Left colon (tissue), 2 donors: ENCODE results near the gene ATXN1L. TPM values are rescaled to one million over a fixed set of nuclear protein-coding genes. Genes with fewer than 3 reads are reported as not detected.
"Not testable (repeated sequence)": the region's sequence is repeated elsewhere in the genome, so short reads cannot be mapped to it uniquely, and the experiment has no call there.

Experiments
- ATAC-seq: fragments of 200-7000 bp; cut with Tn5 transposase; one replicate; pipeline ENCODE4 v1.9.1; 2020; ENCODE audit warnings: mild to moderate bottlenecking, moderate library complexity
- DNase-seq, 2 donors: peaks; one replicate each; pipeline ENCODE4 v3.0.0-alpha.2; 2020
- intact Hi-C, 2 donors: fragments of 100-400 bp; cut with DNase I in 1 of 2; cut with micrococcal nuclease in 1 of 2; formaldehyde crosslinking; loops; one replicate each; pipeline versions ENCODE4 v1.11.2 to v1.14.0; 2022; cut with DNase I, micrococcal nuclease
- long read RNA-seq: library from polyadenylated mRNA; unstranded; transcript quantifications from one replicate; pipeline ENCODE4 v2.0.0, GENCODE V29; 2021
- total RNA-seq, 2 donors: library from RNA; stranded (reverse); fragmentation: NEBNext Ultra II Directional; extraction: Animal tissue kit (Norgen Biotek cat#: 25700); gene quantifications; one replicate each; pipeline ENCODE4 v1.2.1, GENCODE V29; 2021
- donor health status: DM: no; HTN: no; CAD: no.
- donor health status: DM: yes; HTN: yes; CAD: no.

ATXN1L gene, protein sequence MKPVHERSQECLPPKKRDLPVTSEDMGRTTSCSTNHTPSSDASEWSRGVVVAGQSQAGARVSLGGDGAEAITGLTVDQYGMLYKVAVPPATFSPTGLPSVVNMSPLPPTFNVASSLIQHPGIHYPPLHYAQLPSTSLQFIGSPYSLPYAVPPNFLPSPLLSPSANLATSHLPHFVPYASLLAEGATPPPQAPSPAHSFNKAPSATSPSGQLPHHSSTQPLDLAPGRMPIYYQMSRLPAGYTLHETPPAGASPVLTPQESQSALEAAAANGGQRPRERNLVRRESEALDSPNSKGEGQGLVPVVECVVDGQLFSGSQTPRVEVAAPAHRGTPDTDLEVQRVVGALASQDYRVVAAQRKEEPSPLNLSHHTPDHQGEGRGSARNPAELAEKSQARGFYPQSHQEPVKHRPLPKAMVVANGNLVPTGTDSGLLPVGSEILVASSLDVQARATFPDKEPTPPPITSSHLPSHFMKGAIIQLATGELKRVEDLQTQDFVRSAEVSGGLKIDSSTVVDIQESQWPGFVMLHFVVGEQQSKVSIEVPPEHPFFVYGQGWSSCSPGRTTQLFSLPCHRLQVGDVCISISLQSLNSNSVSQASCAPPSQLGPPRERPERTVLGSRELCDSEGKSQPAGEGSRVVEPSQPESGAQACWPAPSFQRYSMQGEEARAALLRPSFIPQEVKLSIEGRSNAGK
- 10 to 100 TPM; 17.0 to 23.6 TPM for total RNA-seq
- long read RNA-seq = 0 reads

DNA sequence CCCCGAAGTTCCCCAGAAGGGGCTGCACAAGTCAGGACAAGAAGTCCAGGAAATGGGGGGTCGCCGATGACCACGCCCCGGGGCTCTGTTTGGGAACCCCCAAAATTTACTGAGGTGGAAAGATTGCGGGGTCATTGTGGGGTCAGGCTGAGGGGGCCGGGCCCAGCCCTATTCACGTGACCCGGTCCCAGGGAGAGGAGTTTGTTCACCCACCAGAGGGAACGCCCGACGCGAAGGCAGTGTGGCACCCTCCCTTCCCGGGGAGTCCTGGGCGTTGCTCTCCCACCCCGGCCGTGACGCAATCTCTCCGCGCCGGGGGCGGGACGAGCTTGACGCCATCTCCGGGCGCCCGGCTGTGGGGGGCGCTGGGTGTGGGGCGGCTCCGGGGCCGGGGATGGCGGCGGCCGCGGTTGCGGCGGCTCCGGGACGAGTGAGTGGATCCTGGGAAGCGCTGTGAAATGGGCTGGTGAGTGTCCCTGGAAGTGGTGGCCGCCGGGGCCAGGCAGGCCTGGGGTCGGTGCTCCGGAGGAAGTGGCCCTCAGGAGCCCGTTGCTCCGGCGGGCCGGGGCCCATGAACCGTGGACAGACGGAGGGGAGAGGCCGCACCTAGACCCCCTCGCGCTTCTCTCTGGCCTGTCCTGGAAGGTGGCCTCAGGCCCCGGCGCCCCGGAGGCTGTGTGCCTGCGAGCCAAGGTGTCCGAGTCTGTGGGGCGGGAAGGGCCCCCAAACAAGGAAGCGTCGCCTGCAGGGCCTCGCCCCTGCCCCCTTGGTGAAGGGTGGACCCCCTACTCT, at the start of gene ATXN1L:
ATXN1L (plus strand) TSS at position 338 of the 792 bp plus-strand sequence. CDS start 3,765 bp downstream, outside the sequence.
- intact Hi-C loops = no loop called here
- peak; percentile 96 for ATAC-seq
- peak; percentile 92 to 93 for DNase-seq

DNA sequence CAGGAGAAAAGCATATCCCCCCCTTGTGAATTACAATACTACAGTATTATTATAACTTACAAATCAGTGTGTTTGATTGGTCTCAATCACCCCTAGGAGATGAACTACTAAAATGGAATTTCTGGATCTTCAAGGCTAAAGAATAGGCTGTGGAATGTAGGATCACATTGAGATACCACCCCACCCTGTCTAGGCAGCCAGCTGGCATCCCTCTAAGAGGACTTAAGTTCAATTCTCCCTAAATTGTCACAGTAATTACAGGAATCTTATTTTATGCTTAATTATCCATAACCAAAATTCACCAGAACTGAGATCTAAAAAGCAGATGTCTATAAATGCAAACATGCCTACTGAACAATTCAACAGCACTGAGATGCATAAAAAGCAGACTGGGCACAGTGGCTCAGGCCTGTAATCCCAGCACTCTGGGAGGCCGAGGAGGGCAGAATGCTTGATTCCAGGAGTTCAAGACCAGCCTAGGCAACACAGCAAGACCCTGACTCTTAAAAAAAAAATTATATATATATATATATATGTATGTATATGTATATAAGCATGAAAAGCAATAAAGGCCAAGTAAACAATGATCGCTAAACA, 49.2 kb upstream of the ATXN1L start:
- intact Hi-C loops = no loop called here

DNA sequence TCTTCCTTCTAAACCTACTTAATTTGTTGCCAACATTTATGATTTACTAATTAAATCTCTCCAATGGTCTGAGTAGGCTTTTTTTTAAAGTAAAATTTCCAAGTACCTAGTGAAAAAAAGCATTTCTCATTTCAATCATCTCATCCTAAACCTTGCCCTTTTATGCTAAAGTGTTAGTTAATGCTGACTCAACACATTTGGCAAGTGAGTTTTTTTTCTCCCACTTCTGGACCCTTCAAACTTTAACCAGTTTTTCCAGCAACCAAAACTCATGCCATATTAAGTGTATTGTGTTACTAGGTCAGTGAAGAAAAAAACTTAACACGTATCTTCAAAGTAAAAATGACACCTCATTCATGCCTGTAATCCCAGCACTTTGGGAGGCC, 42.5 kb upstream of the ATXN1L start:
- intact Hi-C loops = no loop called here
- ATAC-seq (no peak), DNase-seq (no peak)

More for the DNA sequence above, 49.2 kb upstream of the ATXN1L start:
- DNase-seq = no peak
- no peak for ATAC-seq

DNA sequence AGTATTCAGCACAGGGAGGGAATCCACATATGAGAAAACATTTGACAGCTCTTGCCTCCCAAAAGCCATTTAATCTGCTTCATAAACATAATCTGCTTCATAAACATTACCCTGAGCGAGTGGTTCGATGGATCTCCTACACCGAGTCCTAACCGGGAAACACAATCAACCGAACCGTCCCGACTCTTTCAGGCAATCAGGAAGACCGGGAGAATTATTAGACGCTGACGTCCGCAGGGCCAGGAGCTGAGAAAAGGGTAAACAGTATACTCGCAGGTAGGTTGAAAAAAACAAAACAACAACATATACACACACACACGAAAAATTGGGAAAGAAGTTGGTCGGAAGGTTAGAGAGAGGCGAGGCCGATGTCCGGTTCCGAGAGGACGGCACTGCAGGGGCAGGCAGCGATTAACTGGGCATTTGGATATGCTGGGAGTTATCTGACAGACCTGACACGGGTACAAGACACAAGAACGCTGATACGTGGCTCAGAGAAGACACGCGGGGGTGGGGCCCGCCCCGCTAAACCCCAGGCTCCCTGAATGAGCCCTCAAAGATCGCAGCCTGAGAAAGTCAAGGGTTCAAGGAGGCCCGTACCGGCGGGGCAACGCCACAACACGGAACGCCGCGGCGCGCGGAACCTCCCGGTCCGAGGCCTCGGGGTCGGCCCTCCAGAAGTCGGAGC, 37.7 kb upstream of the ATXN1L start:
- DNase-seq (peak in 1 of 2 donors; percentile 55), ATAC-seq (peak; percentile 52)
- intact Hi-C loops = no loop called here

DNA sequence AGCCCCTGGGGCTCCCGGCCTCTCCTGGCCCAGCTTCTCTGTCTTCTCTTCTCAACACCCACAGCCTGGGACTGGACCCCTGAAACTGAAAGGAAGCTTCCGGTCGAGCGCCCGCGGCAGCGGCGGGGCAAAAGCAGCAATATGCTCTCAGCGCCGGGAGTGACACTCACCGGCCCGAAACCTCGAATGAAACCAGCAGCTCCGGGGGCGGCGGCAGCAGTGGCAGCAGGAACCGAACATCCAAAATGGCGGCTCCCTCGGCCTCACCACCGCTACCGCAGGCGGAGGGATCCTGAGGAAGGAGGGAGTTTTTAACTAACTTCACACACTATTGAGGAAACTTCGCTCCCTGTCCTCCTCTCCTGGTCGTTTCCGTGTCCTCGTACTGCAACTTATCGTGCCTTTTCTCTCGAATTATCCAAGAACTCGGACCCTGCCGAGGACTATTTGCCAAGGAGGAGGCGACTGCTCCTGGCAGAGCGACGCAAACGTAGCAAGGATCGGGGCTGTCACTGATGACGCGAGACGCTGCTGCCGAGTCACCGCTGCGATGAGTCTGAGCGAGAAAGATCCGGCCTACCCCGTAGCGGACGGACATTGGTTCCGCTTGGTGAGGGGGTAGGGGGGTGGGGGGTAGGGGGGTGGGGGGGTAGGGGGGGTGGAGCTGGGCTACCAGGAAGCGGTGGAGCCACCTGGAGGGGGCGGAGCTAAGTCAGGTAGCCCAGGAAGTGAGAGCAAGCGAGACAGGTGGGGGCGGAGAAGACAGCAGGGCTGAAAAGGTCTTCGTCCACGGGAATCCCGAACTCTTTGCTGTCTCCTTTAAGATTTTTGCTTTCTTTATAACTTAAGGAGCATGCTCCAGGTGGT, 37.0 kb upstream of the ATXN1L start, which contains the start of gene AP1G1:
AP1G1 (minus strand) TSS at position 242 of the 867 bp plus-strand sequence. CDS start 19,355 bp downstream, outside the sequence.
- intact Hi-C loops = no loop called here
- peak; percentile 91 to 98 for DNase-seq
- peak; percentile 93 for ATAC-seq

DNA sequence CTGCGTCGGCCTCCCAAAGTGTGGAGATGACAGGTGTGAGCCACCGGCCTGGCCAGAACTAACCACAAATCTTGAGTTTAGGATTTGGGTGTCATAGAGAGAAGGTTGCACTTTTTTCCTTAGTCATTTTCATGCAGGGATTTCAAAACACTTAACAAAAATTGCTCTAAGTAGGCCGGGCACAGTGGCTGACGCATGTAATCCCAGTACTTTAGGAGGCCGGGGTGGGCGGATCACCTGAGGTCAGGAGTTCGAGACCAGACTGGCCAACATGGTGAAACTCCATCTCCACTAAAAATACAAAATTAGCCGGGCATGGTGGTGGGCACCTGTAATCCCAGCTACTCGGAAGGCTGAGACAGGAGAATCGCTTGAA, 35.6 kb upstream of the ATXN1L start:
- DNase-seq, intact Hi-C loops, ATAC-seq: not testable (repeated sequence)

DNA sequence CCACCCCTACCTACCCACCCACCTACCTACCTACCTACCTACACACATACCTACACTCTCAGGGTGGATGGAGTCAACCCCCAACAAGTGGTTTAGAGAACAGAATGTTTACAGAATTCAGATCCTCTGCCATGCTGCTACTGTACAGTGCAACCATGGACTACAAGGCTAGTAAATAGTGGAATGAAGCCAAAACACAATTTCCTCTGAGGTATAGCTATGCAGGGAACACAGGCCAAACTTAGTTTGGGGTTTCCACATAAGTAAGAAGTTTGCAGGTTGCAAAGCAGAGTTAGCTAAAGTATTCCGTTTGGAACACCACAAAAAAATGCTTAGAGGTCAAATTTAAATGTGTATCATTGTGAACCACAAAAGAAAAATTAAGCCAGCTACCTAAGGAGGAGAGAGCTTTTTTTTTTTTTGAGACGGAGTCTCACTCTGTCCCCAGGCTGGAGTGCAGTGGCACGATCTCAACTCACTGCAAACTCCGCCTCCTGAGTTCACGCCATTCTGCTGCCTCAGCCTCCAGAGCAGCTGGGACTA, 34.4 kb upstream of the ATXN1L start:
- no peak for DNase-seq
- intact Hi-C loops = no loop called here
- no peak for ATAC-seq

DNA sequence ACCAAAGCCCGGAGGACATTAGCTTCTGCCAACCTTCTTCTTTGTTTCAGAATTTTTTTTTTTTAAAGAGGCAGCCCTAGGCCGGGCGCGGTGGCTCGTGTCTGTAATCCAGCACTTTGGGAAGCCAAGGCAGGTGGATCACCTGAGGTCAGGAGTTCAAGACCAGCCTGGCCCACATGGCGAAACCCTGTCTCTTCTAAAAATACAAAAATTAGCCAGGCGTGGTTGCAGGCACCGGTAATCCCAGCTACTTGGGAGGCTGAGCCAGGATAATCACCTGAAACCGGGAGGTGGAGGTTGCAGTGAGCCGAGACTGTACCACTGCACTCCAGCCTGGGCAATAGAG, 28.6 kb upstream of the ATXN1L start:
- DNase-seq, ATAC-seq, intact Hi-C loops: not testable (repeated sequence)

DNA sequence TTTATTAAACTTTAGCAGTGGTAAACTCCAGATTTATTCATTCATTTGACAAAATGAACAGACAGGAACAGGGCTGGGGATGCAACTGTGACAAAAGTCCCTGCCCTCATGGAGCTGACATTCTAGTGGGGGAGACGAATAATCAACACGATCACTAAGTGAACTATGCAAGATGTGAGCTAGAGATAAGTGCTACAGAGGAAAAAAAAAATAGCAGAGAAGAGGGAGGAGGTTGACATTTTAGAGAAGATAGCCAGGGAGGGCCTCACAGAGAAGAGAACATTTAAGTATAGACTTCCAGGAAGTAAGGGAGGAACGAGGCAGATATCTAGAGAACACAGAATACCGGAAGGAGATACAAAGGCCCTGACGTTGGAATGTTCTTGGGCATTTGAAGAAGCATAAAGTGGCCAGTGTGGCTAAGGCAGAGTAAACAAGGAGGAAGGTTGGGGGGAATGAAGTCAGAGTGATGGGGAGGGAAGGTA, 19.2 kb upstream of the ATXN1L start:
- intact Hi-C loops = no loop called here
- no peak for ATAC-seq

DNA sequence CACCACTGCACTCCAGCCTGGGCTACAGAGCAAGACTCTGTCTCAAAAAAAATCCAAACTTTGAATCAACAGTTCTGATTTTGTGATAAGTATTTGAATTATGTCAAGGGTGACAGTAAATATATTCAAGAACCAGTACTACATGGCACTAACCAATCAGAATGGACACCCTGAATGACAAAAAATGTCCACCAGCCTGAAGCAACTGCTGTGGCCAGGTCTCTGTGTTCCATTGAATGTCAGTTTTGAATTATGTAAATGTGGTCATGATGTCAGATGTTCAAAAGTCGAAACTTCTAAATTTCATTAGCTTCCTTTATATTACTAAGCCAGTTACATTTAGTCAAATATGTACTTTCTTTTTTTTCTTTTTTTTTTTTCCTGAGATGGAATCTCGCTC, 15.4 kb upstream of the ATXN1L start:
- intact Hi-C loops = no loop called here
- ATAC-seq (no peak), DNase-seq (no peak)

More for the DNA sequence above, 19.2 kb upstream of the ATXN1L start:
- no peak for DNase-seq

DNA sequence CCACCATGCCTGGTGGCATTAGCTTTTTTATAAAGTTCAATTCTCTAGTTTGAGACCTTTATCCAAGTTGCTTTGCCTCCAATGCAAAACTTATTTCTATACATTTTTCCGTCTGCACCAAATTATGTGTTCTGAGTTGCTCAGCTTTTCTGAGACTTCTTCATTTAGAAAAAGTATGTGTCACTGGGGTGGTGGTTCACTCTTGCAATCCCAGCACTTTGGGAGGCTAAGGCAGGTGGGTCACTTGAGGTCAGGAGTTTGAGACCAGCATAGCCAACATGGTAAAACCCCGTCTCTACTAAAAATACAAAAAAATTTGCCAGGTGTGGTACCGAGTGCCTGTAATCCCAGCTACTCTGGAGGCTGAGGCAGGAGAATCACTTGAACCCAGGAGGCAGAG, 14.1 kb upstream of the ATXN1L start:
- ATAC-seq, DNase-seq, intact Hi-C loops: not testable (repeated sequence)

DNA sequence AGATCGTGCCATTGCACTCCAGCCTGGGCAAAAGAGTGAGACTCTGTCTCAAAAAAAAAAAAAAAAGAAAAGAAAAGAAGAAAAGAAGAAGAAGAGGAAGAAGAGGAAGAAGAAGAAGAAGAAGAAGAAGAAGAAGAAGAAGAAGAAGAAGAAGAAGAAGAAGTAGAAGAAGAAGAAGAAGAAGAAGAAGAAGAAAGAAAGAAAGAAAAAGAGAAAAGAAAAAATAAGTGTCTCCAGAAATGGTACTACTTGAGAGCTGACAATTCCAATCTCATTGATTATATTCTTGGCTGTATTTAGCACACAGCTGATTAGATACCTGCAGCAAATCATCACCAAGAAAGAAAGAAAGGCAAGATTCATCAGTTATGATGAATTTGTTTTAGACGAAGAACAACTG, 13.7 kb upstream of the ATXN1L start:
- DNase-seq, intact Hi-C loops, ATAC-seq: not testable (repeated sequence)

DNA sequence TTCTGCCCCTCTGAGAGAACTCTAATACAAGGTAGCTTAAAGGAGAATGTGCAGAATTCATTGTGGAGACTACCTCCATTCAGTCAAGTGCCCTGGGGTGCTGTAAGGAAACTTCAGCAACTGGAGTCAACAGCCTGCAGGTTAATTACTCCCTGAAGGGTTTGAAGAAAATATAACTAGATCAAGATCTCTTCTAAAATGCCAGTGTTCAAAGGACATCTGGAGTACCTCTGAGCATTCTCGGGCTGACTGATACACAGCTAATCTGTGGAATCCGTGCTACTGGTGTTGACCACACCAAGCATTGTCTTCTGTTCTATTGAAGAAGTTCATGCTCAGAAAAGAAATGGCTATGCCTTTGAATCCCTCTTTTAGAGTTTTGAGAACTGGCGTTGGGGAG, 11.5 kb upstream of the ATXN1L start:
- intact Hi-C loops = no loop called here
- ATAC-seq = no peak

DNA sequence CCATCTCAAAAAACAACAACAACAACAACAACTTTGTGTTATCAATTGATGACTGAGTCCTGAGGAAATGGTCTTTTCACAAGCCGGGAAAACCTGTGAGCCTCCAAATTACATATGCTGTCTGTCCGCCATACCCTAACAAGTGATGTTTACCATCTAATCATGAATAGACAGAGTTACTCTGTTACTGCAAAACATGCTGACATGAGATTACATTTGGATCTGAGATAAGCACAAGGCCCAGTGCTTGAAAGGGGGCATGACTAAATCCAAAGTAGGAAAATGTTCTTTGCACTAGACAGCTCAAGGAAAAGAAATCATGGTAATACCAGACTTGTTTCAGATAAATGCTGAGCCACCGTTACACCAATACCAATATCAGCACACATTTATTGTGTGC, 8.6 kb upstream of the ATXN1L start:
- no peak for ATAC-seq
- intact Hi-C loops = no loop called here
- no peak for DNase-seq

More for the DNA sequence above, 11.5 kb upstream of the ATXN1L start:
- no peak for DNase-seq

DNA sequence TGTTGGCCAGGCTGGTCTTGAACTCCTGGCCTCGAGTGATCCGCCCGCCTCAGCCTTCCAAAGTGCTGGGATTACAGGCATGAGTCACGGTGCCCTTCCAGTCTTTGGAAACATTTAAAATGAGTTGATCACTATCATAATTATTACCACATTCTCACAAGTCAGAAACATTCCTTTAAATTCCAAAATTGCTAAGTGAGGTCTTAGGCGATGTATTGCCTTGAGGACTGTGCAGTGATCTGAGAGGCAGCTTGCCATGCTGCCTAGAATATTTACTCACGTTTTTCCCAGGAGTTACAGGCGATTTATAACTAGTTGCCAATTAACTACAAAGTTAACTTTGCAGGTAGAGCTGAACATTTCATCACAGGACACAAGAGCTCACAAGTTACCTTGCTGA, 5.7 kb upstream of the ATXN1L start:
- intact Hi-C loops = no loop called here
- DNase-seq (no peak), ATAC-seq (no peak)

DNA sequence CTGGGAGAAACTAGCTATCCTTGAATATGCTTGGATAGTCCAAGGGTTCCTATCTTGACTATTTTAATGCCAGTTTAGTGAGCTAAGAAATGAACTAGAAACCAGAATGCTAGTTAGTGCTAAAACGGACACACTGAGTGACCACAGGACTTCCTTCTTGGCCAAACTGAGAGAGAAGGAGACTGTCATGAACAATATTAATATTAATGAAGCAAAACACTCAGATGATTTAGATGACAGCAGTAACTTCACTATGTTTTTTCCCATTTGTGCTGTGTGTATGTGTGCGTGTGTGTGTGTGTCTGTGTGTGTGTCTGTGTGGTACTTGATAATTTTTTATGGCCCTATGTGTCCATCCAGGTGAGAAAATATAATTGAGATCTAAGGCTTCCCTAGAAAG, 2.2 kb upstream of the ATXN1L start:
- DNase-seq (no peak), ATAC-seq (no peak)
- intact Hi-C loops = no loop called here

DNA sequence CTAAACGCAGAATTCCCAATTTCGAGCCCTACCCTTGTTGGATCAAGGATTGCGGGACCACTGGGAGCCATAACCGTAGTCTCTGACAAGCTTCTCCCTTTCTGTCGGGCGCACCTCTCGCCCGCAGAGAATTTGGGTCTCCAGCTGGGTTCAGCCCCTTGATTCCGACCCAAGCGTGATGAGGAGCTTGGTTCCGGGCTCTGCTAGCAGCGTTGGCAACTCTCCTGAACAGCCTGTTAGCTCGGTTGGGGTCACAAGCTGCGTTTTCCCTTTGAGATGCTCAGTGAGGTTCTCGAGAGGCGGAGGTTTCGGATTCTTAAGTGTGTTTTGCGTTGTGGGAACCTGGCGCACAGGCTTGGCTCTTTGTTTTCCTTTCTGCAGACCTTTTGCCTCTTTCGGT, 655 bp downstream of the ATXN1L start:
- peak in 1 of 2 donors; percentile 24 for DNase-seq
- ATAC-seq = peak; percentile 22
- intact Hi-C loops = no loop called here
